ENCODE results near the gene ZNF281. TPM values are rescaled to one million over a fixed set of nuclear protein-coding genes. Genes with fewer than 3 reads are reported as not detected.

The ZNF281 gene
- total and polyA plus RNA-seq, 8 donors = 1.7 to 24.5 (median 10.4) TPM

- Histone ChIP-seq H3K9me3 (no peaks in the 10 kb centered on the region), H3K27me3 (no peaks in the 10 kb centered on the region), H3K4me3 (no peak overlapping the region), H3K36me3 (no peaks in the 10 kb centered on the region), H3K4me1 (peaks cover 0 to 8% (median 4%) of the 10 kb centered on the region in 4 donors), H3K27ac (no peak overlapping the region)
- intact Hi-C loops (cut with DNase I; ENCODE audit: low total_unique reads) = no loop called here
- DNase-seq = no peak
- no peak for TF ChIP-seq EP300 (IDR thresholded peaks at IDR 0.05)
- no peak for TF ChIP-seq POLR2A (IDR thresholded peaks at IDR 0.05)
- TF ChIP-seq POLR2AphosphoS5 (IDR thresholded peaks at IDR 0.05) = no peak
- TF ChIP-seq, protein P1, sequence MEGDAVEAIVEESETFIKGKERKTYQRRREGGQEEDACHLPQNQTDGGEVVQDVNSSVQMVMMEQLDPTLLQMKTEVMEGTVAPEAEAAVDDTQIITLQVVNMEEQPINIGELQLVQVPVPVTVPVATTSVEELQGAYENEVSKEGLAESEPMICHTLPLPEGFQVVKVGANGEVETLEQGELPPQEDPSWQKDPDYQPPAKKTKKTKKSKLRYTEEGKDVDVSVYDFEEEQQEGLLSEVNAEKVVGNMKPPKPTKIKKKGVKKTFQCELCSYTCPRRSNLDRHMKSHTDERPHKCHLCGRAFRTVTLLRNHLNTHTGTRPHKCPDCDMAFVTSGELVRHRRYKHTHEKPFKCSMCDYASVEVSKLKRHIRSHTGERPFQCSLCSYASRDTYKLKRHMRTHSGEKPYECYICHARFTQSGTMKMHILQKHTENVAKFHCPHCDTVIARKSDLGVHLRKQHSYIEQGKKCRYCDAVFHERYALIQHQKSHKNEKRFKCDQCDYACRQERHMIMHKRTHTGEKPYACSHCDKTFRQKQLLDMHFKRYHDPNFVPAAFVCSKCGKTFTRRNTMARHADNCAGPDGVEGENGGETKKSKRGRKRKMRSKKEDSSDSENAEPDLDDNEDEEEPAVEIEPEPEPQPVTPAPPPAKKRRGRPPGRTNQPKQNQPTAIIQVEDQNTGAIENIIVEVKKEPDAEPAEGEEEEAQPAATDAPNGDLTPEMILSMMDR (IDR thresholded peaks at IDR 0.05) = no peak
Measured at GRCh38 chr1:200436436-200436835, 26.6 kb upstream of the ZNF281 start.

- H3K36me3 ChIP-seq = no peaks in the 10 kb centered on the region
- no peak overlapping the region for H3K27ac ChIP-seq
- intact Hi-C loops (cut with DNase I; ENCODE audit: low total_unique reads) = no loop called here
- no peaks in the 10 kb centered on the region for H3K9me3 ChIP-seq
- 82 to 91% (median 87%) methylated on average over 8 of the region's 8 CpGs for WGBS, 5 donors
- no peaks in the 10 kb centered on the region for H3K27me3 ChIP-seq
- no peak for DNase-seq
- no peak for TF ChIP-seq EP300 (IDR thresholded peaks at IDR 0.05)
- H3K4me3 ChIP-seq = no peak overlapping the region
- H3K4me1 ChIP-seq = peaks cover 0 to 8% (median 4%) of the 10 kb centered on the region in 4 donors
Measured at GRCh38 chr1:200435200-200435780, 25.5 kb upstream of the ZNF281 start.

DNA sequence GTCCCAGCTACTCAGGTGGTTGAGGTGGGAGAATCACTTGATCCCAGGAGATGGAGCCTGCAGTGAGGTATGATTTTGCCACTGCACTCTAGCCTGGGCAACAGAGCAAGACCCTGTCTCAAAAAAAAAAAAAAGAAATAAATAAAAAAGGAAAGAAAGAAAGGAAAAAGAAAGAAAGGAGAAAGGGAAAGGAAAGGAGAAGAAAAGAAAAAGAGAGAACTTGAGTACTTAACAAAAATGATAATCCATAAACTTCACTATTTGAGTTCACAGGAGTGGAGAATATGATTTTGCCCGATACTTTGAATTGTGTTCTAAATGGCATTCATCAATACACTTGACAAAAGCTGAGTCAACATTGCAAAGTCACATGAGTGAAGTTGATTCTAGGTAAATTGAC is 23.8 kb upstream of the ZNF281 start:
- TF ChIP-seq EP300 (IDR thresholded peaks at IDR 0.05) = no peak
- no peak overlapping the region for H3K4me3 ChIP-seq
- DNase-seq = no peak
- no peaks in the 10 kb centered on the region for H3K36me3 ChIP-seq
- WGBS, 5 donors = 93 to 100% (median 98%) methylated on average over 1 of the region's 1 CpG
- H3K9me3 ChIP-seq = no peaks in the 10 kb centered on the region
- intact Hi-C loops (cut with DNase I; ENCODE audit: low total_unique reads) = no loop called here
- no peak overlapping the region for H3K27ac ChIP-seq
- peaks cover 0 to 8% (median 4%) of the 10 kb centered on the region in 4 donors for H3K4me1 ChIP-seq
- no peaks in the 10 kb centered on the region for H3K27me3 ChIP-seq

- Histone ChIP-seq H3K4me3 (no peak overlapping the region), H3K27me3 (no peaks in the 10 kb centered on the region), H3K9me3 (no peaks in the 10 kb centered on the region), H3K4me1 (peaks cover 0 to 3% (median under 1%) of the 10 kb centered on the region in 4 donors), H3K27ac (no peak overlapping the region), H3K36me3 (no peaks in the 10 kb centered on the region)
- no peak for DNase-seq
- WGBS, 5 donors = 79 to 96% (median 92%) methylated on average over 1 of the region's 1 CpG
- intact Hi-C loops (cut with DNase I; ENCODE audit: low total_unique reads) = no loop called here
- no peak for TF ChIP-seq POLR2A (IDR thresholded peaks at IDR 0.05)
- TF ChIP-seq, protein P1 (IDR thresholded peaks at IDR 0.05) = no peak
- no peak for TF ChIP-seq EP300 (IDR thresholded peaks at IDR 0.05)
- no peak for TF ChIP-seq POLR2AphosphoS5 (IDR thresholded peaks at IDR 0.05)
Measured at GRCh38 chr1:200432586-200432985, 22.8 kb upstream of the ZNF281 start.

- no peak for DNase-seq
- no peaks in the 10 kb centered on the region for H3K4me1 ChIP-seq
- intact Hi-C loops (cut with DNase I; ENCODE audit: low total_unique reads) = no loop called here
- no peaks in the 10 kb centered on the region for H3K36me3 ChIP-seq
- H3K9me3 ChIP-seq = no peaks in the 10 kb centered on the region
- TF ChIP-seq POLR2A (IDR thresholded peaks at IDR 0.05) (no peak), POLR2AphosphoS5 (IDR thresholded peaks at IDR 0.05) (no peak), EP300 (IDR thresholded peaks at IDR 0.05) (no peak)
- WGBS, 5 donors = 81 to 91% (median 89%) methylated on average over 2 of the region's 2 CpGs
- no peak overlapping the region for H3K4me3 ChIP-seq
- no peak overlapping the region for H3K27ac ChIP-seq
- no peaks in the 10 kb centered on the region for H3K27me3 ChIP-seq
Measured at GRCh38 chr1:200429221-200429751, 19.4 kb upstream of the ZNF281 start.
